Ramos (cell line): ENCODE data around the gene AKAP1.

ENCODE experiments used
- in situ Hi-C: fragments of 300-500 bp; cut with MboI; formaldehyde crosslinking; loops from one replicate; pipeline ENCODE4 v1.14.3; 2022; ENCODE audit warnings: low sequenced_read_pairs; ENCODE audit not compliant: unreplicated experiment

AKAP1 gene

DNA sequence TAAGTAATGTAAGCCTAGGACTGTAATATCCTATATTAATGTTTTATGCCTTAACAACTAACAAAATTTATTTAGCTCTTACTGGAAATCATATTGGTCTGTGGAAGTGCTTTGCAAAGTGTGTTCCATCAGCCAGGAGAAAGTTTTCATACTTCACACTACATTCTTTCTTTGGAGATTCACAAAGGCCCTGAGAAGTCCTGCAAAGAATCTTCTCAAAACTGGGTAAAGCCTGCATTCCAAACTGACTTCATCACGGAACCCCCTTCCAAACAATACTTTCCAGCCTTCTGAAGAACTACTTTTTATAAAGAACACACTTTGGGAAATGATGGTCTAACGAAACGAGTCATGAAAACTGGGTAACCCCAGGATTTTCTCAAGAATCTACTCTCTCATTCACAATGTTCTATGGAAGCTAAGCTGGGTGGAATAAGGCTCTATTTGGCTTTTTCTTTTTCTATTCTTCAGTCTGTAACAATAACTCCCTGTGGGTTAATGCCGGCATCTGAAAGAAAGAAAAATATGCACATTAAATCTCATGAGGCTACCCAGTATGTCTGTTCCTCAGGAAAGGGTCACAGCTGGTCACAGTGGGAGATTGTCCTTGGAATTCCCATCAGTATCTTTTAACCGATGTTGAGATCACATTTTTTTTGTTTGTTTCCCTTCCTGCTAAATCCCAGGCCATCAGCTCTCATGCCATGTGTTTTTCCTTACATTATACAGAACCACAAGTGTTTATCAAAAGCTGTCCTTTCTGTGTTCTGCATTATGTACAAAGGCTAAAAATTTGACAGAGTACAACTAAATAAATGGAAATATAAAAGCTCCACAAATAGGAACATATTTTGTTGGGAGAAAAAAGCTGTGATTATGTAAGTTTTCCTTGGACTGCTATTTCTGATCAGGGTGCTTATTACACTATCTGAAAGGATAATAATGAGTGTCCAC lies 12.8 kb upstream of the AKAP1 start:
- in situ Hi-C loops: no loop called here

DNA sequence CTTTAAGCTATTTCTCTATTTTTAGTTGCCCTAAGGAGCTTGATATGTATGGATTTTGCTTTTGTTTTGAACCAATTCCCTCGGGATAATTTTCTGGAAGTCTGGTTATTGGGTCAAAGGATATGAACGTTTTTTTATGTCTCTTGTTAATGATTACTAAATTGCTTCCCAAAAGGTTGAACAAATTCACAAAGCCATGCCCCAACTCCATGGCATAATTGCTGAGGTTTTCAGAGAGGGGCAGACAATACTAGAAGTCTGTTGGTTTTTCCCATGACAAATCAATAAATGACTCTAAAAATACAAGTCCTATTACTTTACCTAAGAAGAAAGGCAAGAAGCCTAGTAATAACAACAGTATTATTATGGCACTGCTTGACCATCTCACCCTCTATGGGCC lies 11.4 kb upstream of the AKAP1 start:
- in situ Hi-C loops: no loop called here

DNA sequence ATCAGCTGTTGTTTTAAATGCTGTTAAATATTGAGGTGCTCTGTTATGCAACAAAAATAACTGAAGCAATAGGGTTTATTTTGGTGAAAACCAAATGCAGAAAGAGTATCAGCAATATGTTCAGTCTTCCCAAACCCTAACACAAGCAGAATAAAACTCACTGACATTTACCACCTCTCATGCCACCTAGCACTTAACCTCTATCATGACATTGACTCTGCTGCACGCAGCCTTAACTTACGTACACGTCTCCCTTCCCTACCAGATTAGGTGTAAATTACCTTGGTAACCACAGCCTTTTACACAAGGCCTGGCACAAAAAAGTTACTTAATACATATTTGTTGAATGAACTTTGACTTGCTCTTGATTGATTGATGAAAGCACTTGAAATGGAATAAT lies 9.9 kb upstream of the AKAP1 start:
- in situ Hi-C loops: no loop called here

DNA sequence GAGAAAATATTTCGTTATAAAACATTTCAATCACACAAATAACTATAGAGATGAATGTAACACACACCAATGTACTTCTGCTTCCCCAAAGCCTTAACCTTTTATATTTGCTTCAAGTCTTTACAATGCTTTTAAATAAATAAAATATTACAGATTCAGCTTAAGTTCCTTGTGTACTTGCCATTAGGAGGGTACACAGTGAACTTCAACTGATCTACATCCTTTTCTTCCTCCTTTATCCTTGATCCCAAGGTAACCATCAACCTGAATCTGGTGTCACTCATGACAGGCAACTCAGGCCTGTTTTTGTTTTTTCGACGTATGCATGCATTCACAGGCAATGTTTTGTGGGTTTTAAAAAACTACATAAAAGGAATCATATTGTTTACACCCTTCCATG lies 9.3 kb upstream of the AKAP1 start:
- in situ Hi-C loops: no loop called here

DNA sequence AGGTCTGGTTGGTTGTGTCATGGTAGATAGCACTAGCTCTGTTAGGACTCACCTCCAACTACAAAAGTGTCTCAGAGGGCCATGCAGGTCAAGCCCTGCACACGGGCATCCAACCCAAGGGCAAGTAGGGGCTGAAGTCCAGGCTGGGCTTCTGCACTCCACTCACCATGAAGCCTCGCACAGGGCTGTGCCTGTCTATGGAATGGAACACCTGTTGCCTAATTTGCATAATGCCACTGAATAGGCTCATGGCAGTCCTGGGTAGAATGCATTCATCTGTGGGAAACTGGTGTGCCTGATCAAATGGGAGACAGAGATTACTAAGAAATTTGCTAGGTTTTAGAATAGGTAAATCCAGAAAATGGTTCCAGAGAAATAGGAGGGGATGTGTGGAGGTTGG lies 8.0 kb upstream of the AKAP1 start:
- in situ Hi-C loops: no loop called here

DNA sequence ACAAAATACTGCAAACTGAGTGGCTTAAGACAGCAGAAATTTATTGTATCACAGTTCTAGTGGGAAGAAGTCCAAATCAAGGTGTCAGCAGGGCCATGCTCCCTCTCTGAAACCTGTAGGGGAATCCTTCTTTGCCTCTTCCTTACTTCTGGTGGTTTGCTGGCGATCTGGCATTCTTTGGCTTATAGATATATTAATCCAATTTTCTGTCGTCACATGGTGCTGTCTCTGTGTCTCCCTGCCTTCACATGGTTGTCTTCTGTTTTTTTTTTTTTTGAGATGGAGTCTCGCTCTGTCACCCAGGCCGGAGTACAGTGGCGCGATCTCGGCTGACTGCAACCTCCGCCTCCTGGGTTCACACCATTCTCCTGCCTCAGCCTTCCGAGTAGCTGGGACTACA lies 6.8 kb upstream of the AKAP1 start:
- in situ Hi-C loops: no loop called here

DNA sequence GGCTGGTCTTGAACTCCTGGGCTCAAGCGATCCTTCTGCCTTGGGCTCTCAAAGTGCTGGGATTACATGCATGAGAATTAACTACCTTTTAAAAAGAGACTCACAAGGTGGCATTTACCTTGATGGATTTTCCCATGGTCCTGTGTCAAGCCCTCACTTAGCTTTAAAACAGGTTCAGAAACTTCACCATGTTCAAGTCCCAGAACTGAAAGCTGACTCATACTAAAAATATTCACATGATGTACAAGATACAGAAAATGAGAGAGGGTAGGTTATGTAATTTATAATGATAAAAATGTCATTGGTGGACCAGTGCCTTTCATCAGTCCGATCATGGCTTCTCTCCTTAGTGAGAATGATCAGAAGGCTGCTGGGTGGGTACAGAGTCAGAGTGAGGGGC lies 4.3 kb upstream of the AKAP1 start:
- in situ Hi-C loops: no loop called here

DNA sequence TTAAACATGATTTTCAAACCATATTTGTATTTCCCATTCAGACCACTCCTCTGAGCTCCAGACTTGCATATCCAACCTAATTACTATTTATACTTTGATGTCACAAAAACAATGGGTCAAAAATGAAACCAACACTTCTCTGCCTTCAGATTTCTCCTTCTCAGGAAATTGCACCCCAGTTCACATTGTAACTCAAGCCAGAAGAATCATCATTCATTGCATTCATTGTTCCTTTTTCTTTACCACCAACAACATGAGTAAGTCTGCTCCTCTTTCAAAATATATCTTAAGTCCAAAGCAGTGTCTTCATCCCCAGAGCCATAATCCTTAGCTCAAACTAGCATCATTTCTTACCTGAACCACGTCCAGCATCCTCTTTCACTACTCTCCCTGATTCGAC lies 2.6 kb upstream of the AKAP1 start:
- in situ Hi-C loops: no loop called here

DNA sequence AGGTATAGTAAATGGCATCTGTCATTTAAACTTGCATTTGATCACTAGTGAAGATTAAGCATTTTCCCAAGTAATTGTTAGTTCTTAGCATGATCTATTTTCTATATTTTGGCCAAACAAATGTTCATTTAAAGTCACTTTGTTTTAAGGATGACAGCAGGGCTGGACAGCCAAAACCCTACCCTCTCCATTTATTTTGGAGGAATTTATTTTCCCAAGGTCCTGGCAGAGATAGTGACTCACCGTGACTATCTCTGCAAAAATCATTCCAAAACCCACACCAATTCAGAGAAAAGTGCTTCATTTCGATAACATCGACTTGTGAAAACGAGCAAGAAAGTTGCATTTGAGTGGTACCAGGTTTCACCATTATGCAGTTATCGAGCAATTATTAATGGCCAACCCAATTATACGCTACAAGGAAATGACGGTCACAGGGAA lies 665 bp upstream of the AKAP1 start:
- in situ Hi-C loops: no loop called here

DNA sequence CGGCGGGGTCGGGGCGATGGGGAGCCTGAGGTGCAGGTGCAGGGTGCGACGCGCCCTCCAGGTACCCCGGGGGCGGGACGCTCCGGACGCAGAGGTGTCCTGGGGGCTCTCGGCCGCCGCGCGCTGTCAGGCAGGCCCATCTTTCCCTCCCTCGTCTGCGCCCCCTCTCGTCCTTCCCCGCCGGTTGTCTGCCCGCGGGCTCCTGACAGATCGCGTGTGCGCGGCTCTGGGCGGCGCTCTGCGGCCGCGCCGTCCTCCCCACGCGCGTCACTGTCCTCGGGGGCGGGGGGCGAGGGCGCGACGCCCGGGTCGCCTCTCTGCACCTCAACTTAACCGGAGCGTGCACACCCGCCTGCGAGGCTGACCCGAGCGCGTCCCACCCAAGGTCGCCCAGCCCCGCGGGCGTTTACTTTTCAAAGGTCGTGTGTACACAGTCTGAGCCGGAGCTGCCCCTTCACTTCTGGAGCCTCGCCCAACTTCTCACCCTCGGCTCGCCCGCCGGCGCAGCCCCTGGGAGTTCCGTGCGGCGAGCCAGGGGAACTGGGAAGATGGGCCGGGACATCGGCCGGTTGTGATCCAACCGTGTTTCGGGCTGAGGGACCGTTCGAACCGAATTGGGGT lies 512 bp downstream of the AKAP1 start:
- in situ Hi-C loops: no loop called here

DNA sequence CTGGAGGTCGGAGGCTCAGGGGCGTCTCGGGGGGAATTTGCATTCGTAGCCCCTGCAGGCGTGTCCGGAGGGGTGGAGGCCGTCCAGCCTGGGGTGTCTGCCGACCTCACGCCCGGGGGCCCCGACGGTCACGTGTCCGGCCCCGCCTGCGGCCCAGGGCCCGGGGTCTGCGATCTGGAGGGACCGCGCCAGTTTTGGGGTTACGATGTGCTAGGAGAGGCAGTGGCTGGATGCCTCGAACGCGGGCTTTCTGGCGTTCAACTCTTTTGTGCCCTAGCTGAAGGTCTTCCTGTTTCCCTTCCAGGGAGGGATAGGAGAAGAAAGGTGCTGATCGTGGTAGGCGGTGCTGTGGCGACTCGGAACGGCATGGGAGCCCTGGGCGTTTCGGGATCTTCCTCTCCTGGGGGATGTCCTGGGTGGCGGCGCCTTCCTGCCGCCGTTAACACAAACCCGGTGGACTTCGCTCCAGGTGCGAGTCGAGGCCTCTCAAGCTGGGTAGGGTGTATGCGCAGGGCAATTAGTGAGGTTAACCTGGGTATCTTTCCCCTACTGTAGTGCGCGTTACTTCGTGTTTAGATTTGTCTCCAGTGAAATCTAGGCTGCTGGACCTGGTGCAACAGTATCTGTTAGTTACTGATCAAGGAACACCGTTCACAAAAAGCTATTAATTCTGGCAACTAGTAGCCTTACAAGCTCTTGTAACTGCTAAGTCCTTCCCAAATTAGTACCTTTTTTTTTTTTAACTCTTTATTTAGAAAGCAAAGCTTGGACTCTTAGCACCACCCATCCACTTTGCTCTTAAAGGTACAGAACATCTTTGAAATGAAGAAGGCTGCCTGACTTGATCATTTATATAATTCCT lies 1.3 kb downstream of the AKAP1 start:
- in situ Hi-C loops: no loop called here

DNA sequence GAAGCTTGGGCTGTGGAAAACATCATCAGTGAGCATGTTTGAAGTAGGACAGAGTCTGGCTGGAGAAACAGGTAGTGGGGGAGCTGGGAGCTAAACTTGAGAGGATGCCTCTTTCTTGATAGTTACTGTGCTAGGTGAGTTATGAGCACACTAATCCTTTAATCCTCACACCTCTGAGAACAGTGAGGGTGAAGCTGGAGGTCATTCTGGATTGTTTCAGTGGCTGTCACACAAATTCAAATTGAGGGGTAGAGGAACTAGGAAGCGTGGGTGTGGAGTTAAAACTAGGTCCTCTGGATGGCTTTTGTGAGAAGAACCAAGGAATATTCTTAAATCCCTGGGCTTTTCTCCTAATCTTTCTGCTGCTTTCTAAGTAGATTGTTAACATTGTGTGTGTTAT lies 3.3 kb downstream of the AKAP1 start:
- in situ Hi-C loops: no loop called here

DNA sequence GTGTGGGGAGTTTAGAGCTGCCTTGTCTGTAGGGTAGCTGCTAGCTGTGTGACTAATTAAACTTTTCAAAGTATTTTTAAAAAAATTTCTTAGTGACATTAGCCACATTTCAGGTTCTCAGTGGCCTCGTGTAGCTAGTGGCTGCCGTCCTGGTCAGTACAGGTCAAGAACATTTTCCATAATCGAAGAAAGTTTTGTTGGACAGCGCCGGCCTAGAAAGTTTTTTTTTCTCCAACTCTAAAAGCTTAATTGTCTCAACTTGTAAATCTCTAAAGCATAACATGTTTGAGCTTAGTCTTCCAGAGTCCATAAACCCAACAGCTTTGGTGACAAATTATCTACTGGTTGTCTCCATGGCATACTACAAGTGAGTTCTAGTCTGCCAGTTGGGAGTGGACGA lies 4.3 kb downstream of the AKAP1 start:
- in situ Hi-C loops: no loop called here

DNA sequence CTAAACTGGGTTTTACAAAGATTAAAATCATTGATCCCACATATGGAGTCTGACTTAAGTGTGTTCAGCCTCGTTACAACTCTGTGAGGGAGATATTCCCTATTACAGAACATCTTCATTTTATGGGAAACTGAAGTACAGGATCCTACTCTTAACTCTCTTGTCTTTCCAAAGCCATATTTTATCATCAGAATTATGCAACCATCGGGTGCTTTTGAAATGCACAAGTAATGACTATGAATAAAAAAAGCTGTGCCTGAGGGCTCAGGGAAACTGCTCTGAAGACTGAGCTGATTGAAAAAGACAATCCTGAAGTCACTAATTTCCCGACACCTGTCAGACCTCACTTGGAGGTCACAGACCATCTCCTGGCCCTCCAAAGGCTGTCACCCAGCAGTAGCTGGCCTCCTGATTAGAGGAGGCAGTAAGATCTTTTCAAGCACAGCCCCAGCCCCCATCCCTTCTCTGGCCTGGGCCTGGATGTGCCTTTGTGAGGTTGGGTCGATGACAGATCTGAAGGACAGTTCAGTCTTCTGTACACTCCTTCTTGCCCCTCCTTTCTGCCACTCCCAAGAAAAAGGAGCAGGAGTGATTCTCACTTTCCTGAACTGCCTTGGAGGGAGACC lies 5.6 kb downstream of the AKAP1 start:
- in situ Hi-C loops: no loop called here

DNA sequence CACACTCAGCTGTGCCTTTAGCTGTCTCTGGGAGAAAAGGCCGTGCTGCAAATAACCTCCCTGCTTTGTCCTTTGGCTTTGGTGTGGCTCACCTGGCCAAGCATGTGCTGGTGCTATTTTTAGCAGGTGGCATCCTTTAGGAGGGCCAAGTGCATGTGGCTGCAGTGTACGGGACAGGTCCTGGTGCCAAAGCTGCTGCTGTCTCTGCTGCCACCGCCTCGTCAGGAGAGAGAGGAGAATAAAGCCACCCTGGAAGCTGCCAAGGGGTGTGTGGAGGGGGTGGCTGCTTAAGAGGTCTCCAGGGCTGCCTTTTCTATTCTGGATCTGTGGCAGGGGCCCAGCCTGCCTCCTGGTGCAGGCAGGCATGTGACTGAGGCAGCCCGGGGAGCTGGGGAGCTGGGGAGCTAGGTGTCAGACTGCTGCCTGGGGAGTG lies 6.2 kb downstream of the AKAP1 start:
- in situ Hi-C loops: no loop called here

DNA sequence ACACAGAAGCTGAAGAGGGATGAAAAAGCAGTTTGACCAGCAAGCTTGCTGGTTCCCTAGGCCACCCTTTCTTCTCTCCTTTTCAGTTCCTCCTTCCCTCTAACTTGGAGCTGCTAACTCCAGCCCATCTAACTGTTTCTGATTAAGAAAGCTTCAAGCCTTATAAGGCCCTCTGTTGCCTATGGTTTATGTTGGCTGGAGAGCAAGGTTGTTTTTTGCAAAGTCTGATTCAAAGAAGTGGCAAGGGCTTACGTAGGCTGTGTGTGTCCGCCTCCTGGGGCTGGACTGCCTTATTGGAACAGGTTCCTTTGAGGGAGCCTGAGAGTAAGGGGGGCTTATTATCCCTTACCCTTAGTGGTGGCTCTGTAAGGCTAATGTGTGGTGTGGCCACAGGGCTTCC lies 7.1 kb downstream of the AKAP1 start:
- in situ Hi-C loops: no loop called here

DNA sequence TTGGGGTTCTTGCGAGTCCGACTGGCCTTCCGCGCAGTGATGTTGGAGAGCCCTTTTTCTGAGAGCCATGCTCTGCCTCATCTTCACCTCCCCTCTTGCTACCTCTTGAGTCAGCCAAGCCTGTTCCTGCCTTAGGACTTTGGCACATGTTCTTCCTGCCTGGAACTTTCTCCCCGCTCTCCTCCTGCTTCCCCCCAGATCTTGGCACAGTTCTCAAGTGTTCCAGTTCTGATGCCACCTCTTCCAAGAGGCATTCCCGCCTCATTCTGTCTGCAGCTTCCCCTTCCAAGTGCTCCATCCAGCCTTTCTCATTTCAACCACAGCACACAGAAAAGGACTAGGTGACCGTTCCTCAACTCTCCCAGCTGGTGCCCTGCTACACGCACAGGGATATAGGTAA lies 7.7 kb downstream of the AKAP1 start:
- in situ Hi-C loops: no loop called here

DNA sequence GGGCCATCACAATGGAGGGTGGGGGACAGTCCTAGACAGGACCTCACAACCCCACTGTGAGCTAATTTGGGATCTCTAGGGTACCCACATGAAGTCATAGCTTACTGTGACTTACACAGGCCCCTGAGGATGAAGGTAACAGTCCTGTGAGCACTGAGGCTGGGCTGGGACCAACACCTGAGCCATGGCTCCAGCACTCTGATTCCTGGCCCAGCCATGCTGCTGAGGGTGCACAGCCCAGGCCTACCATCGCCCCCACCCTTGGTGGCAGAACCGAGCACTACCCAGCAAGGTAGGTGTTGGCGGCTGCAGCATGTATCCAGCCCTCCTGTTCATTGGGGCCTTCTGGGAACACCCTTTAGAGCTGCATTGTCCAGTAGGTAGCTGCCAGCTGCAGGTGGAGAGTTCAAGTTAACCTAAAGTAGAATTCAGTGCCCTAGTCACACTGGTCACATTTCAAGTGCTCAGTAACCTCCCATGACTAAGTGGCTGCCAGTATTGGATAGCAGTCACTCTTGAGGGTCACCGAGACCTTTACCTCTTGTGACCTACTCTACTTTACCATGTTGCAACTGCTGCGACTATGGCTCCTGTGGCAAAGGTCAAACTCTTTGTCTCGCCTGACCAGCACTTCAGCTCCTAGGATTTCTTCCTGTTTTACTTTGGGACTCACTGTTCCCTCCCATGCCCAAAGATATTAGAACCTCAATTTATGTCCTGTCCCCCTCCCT lies 11.6 kb downstream of the AKAP1 start:
- in situ Hi-C loops: no loop called here

DNA sequence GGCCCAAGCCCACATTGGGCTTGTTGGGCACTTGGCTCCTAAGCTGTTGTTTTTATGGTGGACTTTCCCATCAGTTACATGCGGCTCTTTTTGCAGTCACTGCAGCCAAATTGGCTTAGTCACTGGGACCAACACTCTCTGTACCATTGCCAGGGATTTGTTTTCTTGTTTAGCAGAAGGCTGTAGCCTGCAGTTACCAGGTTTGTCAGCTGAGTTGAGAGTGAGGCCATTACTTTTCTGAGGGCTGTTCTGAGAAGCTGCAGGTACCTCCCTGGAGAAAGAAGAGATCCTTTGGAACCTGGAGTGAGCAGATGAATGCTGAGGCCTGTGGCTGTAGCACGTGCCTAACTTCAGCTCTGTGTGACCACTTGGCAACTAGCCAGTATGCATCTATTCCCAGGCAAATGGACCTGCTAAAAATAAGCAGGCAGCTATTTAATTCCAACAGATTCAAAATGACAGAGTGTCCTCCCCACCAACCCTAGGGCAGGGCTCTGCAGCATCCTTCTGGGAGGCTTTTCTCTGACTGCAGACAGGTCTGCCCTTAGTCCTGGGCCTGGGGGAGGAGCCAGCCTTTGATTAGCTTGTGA lies 12.9 kb downstream of the AKAP1 start:
- in situ Hi-C loops: no loop called here
